Measurements from ENCODE around the gene ACP3.
"Not testable (repeated sequence)": the region's sequence is repeated elsewhere in the genome, so short reads cannot be mapped to it uniquely, and the experiment has no call there.

ACP3 gene

DNA sequence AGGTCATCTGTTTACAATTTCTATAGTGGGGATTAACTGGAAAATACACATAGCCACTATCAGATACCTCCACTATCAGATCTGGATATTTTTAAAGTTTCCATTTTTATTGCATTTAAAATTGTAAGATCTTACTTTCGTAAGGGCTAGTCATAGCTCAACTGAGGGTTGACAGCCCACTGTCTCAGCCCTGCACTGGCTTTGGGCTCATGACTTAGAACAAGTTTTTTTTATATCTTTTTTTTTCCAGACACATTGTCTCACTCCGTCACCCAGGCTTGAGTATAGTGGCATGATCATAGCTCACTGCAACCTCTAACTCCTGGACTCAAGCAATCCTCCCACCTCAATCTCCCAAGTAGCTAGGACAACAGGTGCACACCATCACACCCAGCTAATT lies 51.3 kb downstream of the ACP3 start:
- no peak for DNase-seq

- DNase-seq: no peak
These were observed 51.8 kb downstream of the ACP3 start for GRCh38 chr3:132368962-132369361.

- DNase-seq: not testable (repeated sequence)
These were observed 59.7 kb downstream of the ACP3 start for GRCh38 chr3:132376945-132377354.

GRCh38 chr3:132378048-132378762 lies 61.0 kb downstream of the ACP3 start:
- no peak for DNase-seq

- DNase-seq: no peak
These were observed 61.6 kb downstream of the ACP3 start for GRCh38 chr3:132378846-132379245.

DNA sequence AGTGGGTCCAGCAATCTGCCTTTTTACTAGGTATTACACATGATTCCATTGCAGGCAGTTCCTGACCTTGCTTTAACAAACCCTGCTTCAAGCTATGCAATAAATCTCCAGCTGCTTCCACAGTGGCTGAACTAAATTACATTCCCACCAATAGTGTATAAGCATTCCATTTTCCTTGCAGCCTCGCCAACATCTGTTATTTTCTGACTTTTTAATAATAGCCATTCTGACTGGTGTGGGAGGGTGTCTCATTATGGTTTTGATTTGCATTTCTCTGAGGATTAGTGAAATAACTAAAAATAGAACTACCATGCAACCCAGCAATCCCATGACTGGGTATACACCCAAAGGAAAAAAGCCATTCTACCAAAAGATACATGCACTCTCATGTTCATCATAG lies 63.7 kb downstream of the ACP3 start:
- DNase-seq: peak in 1 of 4 experiments; percentile 6

GRCh38 chr3:132381348-132381944 lies 64.2 kb downstream of the ACP3 start:
- no peak for DNase-seq

DNA sequence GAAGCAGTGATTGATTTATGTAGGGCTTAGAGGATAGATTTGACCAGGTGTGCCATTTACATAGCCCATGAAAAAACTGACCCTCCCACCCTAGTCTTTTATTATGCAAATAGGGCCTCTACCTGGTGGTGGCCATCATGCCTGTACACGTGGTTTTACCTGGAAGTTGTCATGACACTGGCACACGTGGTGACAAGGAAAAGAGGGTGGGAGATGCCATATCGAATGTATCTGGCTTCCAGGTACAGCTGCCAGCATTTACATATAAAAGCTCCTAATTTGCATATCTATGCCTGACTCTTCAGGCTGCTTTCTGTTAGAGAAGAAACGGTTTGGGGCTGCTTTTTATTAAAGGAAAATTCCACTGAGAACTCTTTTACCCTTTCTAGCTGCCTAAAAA lies 65.1 kb downstream of the ACP3 start:
- DNase-seq: no peak

DNA sequence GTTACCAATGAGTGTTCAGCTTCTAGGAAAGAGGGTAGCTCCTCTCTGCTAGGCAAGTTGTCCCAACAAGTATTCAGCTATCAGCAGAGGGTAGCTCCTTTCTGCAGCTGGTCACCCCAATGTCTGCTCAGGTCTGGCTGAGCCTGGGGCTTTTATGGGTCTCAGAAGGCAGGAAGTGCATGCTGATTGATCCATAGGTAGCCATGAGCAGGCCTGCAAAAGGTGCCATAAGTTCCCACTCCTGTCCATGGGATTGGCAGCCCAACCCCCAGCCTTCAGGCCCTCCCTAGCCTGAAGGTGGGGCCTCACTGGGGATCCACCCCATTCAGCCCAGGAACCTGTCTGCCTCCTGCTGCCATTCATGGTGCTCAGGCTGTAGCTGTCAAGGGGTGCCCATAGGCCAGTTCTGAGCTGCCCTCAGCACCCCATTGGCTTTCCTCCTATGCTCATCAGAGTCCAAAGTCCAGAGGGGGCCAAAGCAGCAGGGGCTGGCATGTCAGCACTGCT lies 65.5 kb downstream of the ACP3 start:
- DNase-seq: no peak

DNA sequence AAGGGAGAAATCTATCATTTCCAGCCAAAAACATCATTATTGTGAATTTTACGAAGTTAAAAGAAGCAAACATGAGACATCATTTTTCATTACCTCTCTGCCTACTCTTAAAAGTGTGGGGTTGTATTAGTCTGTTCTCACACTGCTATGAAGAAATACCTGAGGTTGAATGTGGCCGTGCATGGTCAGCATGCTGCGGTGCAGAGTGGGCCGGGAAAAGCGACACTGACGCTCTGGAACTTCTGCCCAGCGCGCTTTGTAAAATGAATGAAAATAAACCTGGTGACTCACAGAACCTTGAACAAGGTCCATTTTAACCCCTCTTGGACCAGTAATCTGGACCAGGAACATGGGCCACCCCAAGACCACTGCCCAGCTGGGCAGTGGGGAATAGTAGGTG lies 69.1 kb downstream of the ACP3 start:
- no peak for DNase-seq

- DNase-seq: peak; percentile 5 to 54 (median 44)
These were observed 75.5 kb downstream of the ACP3 start for GRCh38 chr3:132392675-132393074.

GRCh38 chr3:132394320-132394719 lies 77.1 kb downstream of the ACP3 start:
- DNase-seq: no peak

- no peak for DNase-seq
These were observed 77.9 kb downstream of the ACP3 start for GRCh38 chr3:132395126-132395525.

DNA sequence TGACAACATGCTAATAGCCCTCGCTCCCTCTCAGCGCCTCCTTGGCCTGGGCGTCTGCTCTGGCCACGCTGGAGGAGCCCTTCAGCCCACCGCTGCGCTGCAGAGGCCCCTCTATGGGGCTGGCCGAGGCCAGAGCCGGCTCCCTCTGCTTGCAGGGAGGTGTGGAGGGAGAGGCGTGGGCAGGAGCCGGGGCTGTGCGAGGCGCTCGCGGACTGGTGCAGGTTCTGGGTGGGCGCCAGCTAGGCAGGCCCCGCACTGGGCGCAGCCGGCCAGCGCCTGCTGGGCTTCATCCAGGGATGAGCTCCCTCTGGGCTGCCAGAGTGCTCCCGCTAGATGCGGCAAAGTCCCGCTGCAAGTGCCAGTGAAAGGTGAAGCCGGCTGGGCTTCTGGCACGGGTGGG lies 79.0 kb downstream of the ACP3 start:
- DNase-seq: no peak

- DNase-seq: not testable (repeated sequence)
These were observed 79.6 kb downstream of the ACP3 start for GRCh38 chr3:132396776-132397175.

GRCh38 chr3:132399054-132399929 lies 82.1 kb downstream of the ACP3 start:
- peak; percentile 65 to 76 (median 68) for DNase-seq

DNA sequence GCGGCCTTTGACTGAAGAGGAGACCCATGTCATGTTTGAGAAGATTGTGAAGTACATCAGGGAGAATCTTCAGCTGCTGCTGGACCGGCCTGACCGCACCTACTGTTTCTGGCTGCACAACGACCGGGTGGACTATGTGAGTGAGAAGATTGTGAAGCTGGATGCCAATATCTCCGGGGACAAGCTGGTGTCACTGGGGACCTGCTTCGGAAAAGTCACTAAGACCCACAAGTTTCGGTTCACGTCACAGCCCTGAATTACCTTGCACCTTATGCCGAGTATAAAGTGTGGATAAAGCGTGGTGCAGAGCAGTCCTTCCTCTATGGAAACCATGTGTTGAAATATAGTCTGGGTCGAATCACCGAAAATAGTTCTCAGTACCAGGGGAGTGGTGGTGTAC lies 84.0 kb downstream of the ACP3 start:
- no peak for DNase-seq

- DNase-seq: no peak
These were observed 87.1 kb downstream of the ACP3 start for GRCh38 chr3:132404276-132404675.

GRCh38 chr3:132405188-132405587 lies 88.0 kb downstream of the ACP3 start:
- no peak for DNase-seq

- peak in 2 of 4 experiments; percentile 9 to 12 for DNase-seq
These were observed 88.5 kb downstream of the ACP3 start for GRCh38 chr3:132405609-132406299.

- peak in 2 of 4 experiments; percentile 15 to 24 for DNase-seq
These were observed 89.4 kb downstream of the ACP3 start for GRCh38 chr3:132406587-132406986.

- peak; percentile 23 to 74 (median 54) for DNase-seq
These were observed 89.8 kb downstream of the ACP3 start for GRCh38 chr3:132407025-132407424.
